HEK293 (cell line): ENCODE data around the gene GDF9.
A peak's percentile ranks its signal among the peaks of the same experiment; 100 is the strongest.

ENCODE experiments used
- EGR2 ChIP-seq: fragments of 450-650 bp; formaldehyde crosslinking; IDR thresholded peaks from 2 replicates; pipeline ENCODE4 v1.5.1; 2016; ENCODE audit warnings: low read depth, missing biosample characterization, missing genetic modification characterization
- GLIS1 ChIP-seq: fragments of 450-650 bp; formaldehyde crosslinking; IDR thresholded peaks from 2 replicates; pipeline ENCODE4 v1.5.1; 2016; ENCODE audit warnings: missing biosample characterization, missing genetic modification characterization
- MYNN ChIP-seq: fragments of 450-650 bp; formaldehyde crosslinking; IDR thresholded peaks from 2 replicates; pipeline ENCODE4 v1.5.1; 2016; ENCODE audit warnings: missing biosample characterization, missing genetic modification characterization, borderline replicate concordance
- OSR2 ChIP-seq: fragments of 450-650 bp; formaldehyde crosslinking; IDR thresholded peaks from 2 replicates; pipeline ENCODE4 v1.5.1; 2016; ENCODE audit warnings: missing biosample characterization, missing genetic modification characterization
- PRDM2 ChIP-seq: fragments of 450-650 bp; formaldehyde crosslinking; IDR thresholded peaks from 2 replicates; pipeline ENCODE4 v1.5.1; 2016; ENCODE audit warnings: missing biosample characterization, missing genetic modification characterization, borderline replicate concordance
- RBAK ChIP-seq: fragments of 450-650 bp; formaldehyde crosslinking; IDR thresholded peaks from 2 replicates; pipeline ENCODE4 v1.5.1; 2016; ENCODE audit warnings: missing biosample characterization, missing genetic modification characterization
- SP7 ChIP-seq: fragments of 450-650 bp; formaldehyde crosslinking; IDR thresholded peaks from 2 replicates; pipeline ENCODE4 v1.5.1; 2016; ENCODE audit warnings: missing biosample characterization, missing genetic modification characterization
- ZBTB21 ChIP-seq: fragments of 450-650 bp; formaldehyde crosslinking; IDR thresholded peaks from 2 replicates; pipeline ENCODE4 v1.5.1; 2017; ENCODE audit warnings: missing biosample characterization, missing genetic modification characterization
- ZFP37 ChIP-seq: fragments of 450-650 bp; formaldehyde crosslinking; IDR thresholded peaks from 2 replicates; pipeline ENCODE4 v1.5.1; 2016; ENCODE audit warnings: missing biosample characterization, missing genetic modification characterization
- ZNF19 ChIP-seq: fragments of 450-650 bp; formaldehyde crosslinking; IDR thresholded peaks from 2 replicates; pipeline ENCODE4; 2016; ENCODE audit warnings: missing biosample characterization, missing genetic modification characterization, low read depth
- ZNF266 ChIP-seq: fragments of 450-650 bp; formaldehyde crosslinking; IDR thresholded peaks from 2 replicates; pipeline ENCODE4 v1.5.1; 2016; ENCODE audit warnings: missing biosample characterization, missing genetic modification characterization, low read depth
- ZNF274 ChIP-seq, 2 experiments: fragments of 200-500 bp in 1 of 2; fragments of 450-650 bp in 1 of 2; sonication (Bioruptor generic) in 1 of 2; formaldehyde crosslinking in 1 of 2; IDR thresholded peaks; 2 replicates each; pipeline versions ENCODE4 v1.5.1 to v1.6.1; 2014 to 2016; ENCODE audit warnings: borderline replicate concordance in 1 of 2, inconsistent platforms in 1 of 2, low read length in 1 of 2, missing biosample characterization in 1 of 2, missing genetic modification characterization in 1 of 2
- ZNF302 ChIP-seq: fragments of 450-650 bp; formaldehyde crosslinking; IDR thresholded peaks from 2 replicates; pipeline ENCODE4 v1.5.1; 2016; ENCODE audit warnings: missing biosample characterization, missing genetic modification characterization, low read depth
- ZNF416 ChIP-seq: fragments of 450-650 bp; formaldehyde crosslinking; IDR thresholded peaks from 2 replicates; pipeline ENCODE4 v1.5.1; 2016; ENCODE audit warnings: missing biosample characterization, missing genetic modification characterization
- ZNF529 ChIP-seq: fragments of 450-650 bp; formaldehyde crosslinking; IDR thresholded peaks from 2 replicates; pipeline ENCODE4 v1.5.1; 2017; ENCODE audit warnings: missing genetic modification characterization, missing biosample characterization; ENCODE audit not compliant: insufficient replicate concordance
- ZNF548 ChIP-seq: fragments of 450-650 bp; formaldehyde crosslinking; IDR thresholded peaks from 2 replicates; pipeline ENCODE4 v1.5.1; 2016; ENCODE audit warnings: missing biosample characterization, missing genetic modification characterization
- ZNF549 ChIP-seq: fragments of 450-650 bp; IDR thresholded peaks from 2 replicates; pipeline ENCODE4 v1.5.1; 2018; ENCODE audit warnings: missing biosample characterization, missing genetic modification characterization, mild to moderate bottlenecking, inconsistent platforms, moderate library complexity
- ZNF624 ChIP-seq: fragments of 450-650 bp; formaldehyde crosslinking; IDR thresholded peaks from 2 replicates; pipeline ENCODE4 v1.5.1; 2017; ENCODE audit warnings: missing biosample characterization, missing genetic modification characterization
- ZNF645 ChIP-seq: fragments of 450-650 bp; formaldehyde crosslinking; IDR thresholded peaks from 2 replicates; pipeline ENCODE4; 2016; ENCODE audit warnings: missing biosample characterization, missing genetic modification characterization
- ZNF701 ChIP-seq: fragments of 450-650 bp; formaldehyde crosslinking; IDR thresholded peaks from 2 replicates; pipeline ENCODE4 v1.5.1; 2016; ENCODE audit warnings: missing biosample characterization, missing genetic modification characterization
- ZNF791 ChIP-seq: fragments of 450-650 bp; formaldehyde crosslinking; IDR thresholded peaks from 2 replicates; pipeline ENCODE4 v1.5.1; 2016; ENCODE audit warnings: missing biosample characterization, missing genetic modification characterization
- ZSCAN18 ChIP-seq: fragments of 450-650 bp; formaldehyde crosslinking; IDR thresholded peaks from 2 replicates; pipeline ENCODE4 v1.5.1; 2016; ENCODE audit warnings: missing biosample characterization, missing genetic modification characterization
- TF ChIP-seq, protein P1 (sequence below): fragments of 450-650 bp; formaldehyde crosslinking; IDR thresholded peaks from 2 replicates; pipeline ENCODE4 v1.5.1; 2016; ENCODE audit warnings: missing biosample characterization, missing genetic modification characterization
- TF ChIP-seq, protein P2 (sequence below): fragments of 450-650 bp; formaldehyde crosslinking; conservative IDR thresholded peaks from 2 replicates; pipeline ENCODE4 v1.5.1; 2016; ENCODE audit warnings: low read depth, missing biosample characterization, missing genetic modification characterization
- TF ChIP-seq, protein P3 (sequence below): fragments of 450-650 bp; formaldehyde crosslinking; IDR thresholded peaks from 2 replicates; pipeline ENCODE4 v1.5.1; 2016; ENCODE audit warnings: missing biosample characterization, missing genetic modification characterization

Gene GDF9

DNA sequence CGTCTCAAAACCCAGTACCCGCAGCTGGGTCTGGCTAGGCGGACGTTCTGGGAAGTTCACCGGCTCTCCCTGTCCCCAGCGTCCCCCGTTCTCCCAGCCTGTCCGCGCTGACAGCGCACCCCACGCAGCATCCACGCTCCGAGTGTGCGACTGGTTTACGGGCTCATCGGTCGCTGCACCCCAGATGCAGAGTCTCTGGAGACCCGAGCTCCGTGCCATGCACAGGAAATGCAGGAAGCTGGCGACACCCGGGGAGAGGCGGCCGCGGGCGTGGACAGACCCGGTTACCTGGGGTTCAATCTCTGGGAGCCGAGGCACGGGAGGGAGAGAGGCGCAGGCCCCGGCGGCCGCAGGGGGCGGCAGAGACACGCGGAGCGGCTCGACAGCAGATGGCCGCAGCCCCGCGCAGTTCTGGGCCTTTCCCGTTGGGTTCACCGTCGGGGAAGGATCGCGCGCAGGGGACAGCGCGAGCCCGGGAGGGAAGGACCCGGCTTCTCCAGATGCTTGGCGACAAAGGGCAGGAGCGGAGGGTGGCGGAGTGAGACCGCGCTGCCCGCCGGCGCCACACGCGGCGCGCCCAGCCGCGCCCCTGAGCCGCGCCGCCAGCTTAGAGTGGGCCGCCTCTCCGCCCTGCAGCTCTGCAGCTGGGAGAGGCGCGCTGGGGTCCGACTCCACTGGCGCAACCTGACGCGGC, 36.4 kb downstream of the GDF9 start (continued):
- TF ChIP-seq ZSCAN18 (tag by site-specific recombination) (no peak), ZBTB21 (no peak), ZNF549 (tag by site-specific recombination) (no peak), ZNF791 (tag by site-specific recombination) (no peak), ZNF624 (tag by site-specific recombination) (no peak), ZNF302 (tag by site-specific recombination) (no peak), ZNF548 (no peak), ZNF266 (tag by site-specific recombination) (no peak), ZNF416 (tag by site-specific recombination) (no peak), PRDM2 (tag by site-specific recombination) (no peak), EGR2 (tag by site-specific recombination) (no peak), RBAK (tag by site-specific recombination) (no peak), ZNF19 (tag by site-specific recombination) (no peak), ZNF529 (tag by site-specific recombination) (no peak), OSR2 (tag by site-specific recombination) (0 out of 2 replicates have a peak, but pooled peaks have one; percentile 6), MYNN (tag by site-specific recombination) (no peak), ZFP37 (tag by site-specific recombination) (no peak), ZNF701 (tag by site-specific recombination) (no peak), ZNF274 (IDR thresholded peaks at IDR 0.05; ENCODE audit: low read length) (no peak), ZNF274 (tag by site-specific recombination; IDR thresholded peaks at IDR 0.05; ENCODE audit: borderline replicate concordance) (no peak), ZNF645 (tag by site-specific recombination) (no peak), GLIS1 (no peak; the same call in 1 of the 2 replicates), SP7 (tag by site-specific recombination) (peak; percentile 33; the same call in 1 of the 2 replicates)
- TF ChIP-seq, protein P1, sequence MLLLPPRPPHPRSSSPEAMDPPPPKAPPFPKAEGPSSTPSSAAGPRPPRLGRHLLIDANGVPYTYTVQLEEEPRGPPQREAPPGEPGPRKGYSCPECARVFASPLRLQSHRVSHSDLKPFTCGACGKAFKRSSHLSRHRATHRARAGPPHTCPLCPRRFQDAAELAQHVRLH (tag by site-specific recombination), result 0 out of 2 replicates have a peak, but pooled peaks have one; percentile 28
- TF ChIP-seq, protein P2, sequence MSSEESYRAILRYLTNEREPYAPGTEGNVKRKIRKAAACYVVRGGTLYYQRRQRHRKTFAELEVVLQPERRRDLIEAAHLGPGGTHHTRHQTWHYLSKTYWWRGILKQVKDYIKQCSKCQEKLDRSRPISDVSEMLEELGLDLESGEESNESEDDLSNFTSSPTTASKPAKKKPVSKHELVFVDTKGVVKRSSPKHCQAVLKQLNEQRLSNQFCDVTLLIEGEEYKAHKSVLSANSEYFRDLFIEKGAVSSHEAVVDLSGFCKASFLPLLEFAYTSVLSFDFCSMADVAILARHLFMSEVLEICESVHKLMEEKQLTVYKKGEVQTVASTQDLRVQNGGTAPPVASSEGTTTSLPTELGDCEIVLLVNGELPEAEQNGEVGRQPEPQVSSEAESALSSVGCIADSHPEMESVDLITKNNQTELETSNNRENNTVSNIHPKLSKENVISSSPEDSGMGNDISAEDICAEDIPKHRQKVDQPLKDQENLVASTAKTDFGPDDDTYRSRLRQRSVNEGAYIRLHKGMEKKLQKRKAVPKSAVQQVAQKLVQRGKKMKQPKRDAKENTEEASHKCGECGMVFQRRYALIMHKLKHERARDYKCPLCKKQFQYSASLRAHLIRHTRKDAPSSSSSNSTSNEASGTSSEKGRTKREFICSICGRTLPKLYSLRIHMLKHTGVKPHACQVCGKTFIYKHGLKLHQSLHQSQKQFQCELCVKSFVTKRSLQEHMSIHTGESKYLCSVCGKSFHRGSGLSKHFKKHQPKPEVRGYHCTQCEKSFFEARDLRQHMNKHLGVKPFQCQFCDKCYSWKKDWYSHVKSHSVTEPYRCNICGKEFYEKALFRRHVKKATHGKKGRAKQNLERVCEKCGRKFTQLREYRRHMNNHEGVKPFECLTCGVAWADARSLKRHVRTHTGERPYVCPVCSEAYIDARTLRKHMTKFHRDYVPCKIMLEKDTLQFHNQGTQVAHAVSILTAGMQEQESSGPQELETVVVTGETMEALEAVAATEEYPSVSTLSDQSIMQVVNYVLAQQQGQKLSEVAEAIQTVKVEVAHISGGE (tag by site-specific recombination), result no peak
- TF ChIP-seq, protein P3, sequence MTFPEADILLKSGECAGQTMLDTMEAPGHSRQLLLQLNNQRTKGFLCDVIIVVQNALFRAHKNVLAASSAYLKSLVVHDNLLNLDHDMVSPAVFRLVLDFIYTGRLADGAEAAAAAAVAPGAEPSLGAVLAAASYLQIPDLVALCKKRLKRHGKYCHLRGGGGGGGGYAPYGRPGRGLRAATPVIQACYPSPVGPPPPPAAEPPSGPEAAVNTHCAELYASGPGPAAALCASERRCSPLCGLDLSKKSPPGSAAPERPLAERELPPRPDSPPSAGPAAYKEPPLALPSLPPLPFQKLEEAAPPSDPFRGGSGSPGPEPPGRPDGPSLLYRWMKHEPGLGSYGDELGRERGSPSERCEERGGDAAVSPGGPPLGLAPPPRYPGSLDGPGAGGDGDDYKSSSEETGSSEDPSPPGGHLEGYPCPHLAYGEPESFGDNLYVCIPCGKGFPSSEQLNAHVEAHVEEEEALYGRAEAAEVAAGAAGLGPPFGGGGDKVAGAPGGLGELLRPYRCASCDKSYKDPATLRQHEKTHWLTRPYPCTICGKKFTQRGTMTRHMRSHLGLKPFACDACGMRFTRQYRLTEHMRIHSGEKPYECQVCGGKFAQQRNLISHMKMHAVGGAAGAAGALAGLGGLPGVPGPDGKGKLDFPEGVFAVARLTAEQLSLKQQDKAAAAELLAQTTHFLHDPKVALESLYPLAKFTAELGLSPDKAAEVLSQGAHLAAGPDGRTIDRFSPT, result no peak
